Eye (tissue), 1 donor: ENCODE data around the gene MACO1.

Source experiments
- DNase-seq: peaks from one replicate; pipeline ENCODE4 v3.0.0-alpha.2; 2015

The MACO1 gene

GRCh38 chr1:25544243-25544764 is 113.6 kb downstream of the MACO1 start:
- DNase-seq = no peak

- DNase-seq = no peak
These were observed 114.1 kb downstream of the MACO1 start for GRCh38 chr1:25544819-25545218.

GRCh38 chr1:25545767-25546166 is 115.1 kb downstream of the MACO1 start:
- no peak for DNase-seq

- no peak for DNase-seq
These were observed 115.5 kb downstream of the MACO1 start for GRCh38 chr1:25546193-25546592.

GRCh38 chr1:25548601-25549000 is 117.9 kb downstream of the MACO1 start:
- DNase-seq = no peak

- no peak for DNase-seq
These were observed 118.8 kb downstream of the MACO1 start for GRCh38 chr1:25549273-25550154.
